GM18520 (cell line): ENCODE measurements around the gene TMEM205.
"Not testable (repeated sequence)": the region's sequence is repeated elsewhere in the genome, so short reads cannot be mapped to it uniquely, and the experiment has no call there.

Experiments
- ATAC-seq: cut with Tn5 transposase; IDR thresholded peaks from one replicate; pipeline ENCODE4 v1.9.1; 2021; ENCODE audit not compliant: unreplicated experiment

The TMEM205 gene

GRCh38 chr19:11373166-11373884 lies 27.3 kb upstream of the TMEM205 start:
- ATAC-seq: no peak

GRCh38 chr19:11370744-11371143 lies 24.7 kb upstream of the TMEM205 start:
- ATAC-seq: no peak

- ATAC-seq: no peak
Measured at GRCh38 chr19:11367528-11367927, 21.5 kb upstream of the TMEM205 start.

GRCh38 chr19:11365557-11366117 lies 19.6 kb upstream of the TMEM205 start:
- ATAC-seq: no peak

GRCh38 chr19:11364935-11365334 lies 18.9 kb upstream of the TMEM205 start:
- no peak for ATAC-seq

- ATAC-seq: no peak
Measured at GRCh38 chr19:11364296-11364904, 18.3 kb upstream of the TMEM205 start.

GRCh38 chr19:11363881-11364280 lies 17.8 kb upstream of the TMEM205 start:
- ATAC-seq: no peak

- no peak for ATAC-seq
Measured at GRCh38 chr19:11361771-11362731, 16.0 kb upstream of the TMEM205 start.

GRCh38 chr19:11361037-11361770 lies 15.1 kb upstream of the TMEM205 start:
- no peak for ATAC-seq

- no peak for ATAC-seq
Measured at GRCh38 chr19:11359421-11359820, 13.4 kb upstream of the TMEM205 start.

- no peak for ATAC-seq
Measured at GRCh38 chr19:11356676-11357550, 10.8 kb upstream of the TMEM205 start.

- no peak for ATAC-seq
Measured at GRCh38 chr19:11356074-11356397, 10.0 kb upstream of the TMEM205 start.

GRCh38 chr19:11355160-11356073 lies 9.3 kb upstream of the TMEM205 start, which contains the start of gene PLPPR2:
Gene PLPPR2 (plus strand): TSS chr19:11355432. CDS start chr19:11357674, 2,242 bp downstream.
- no peak for ATAC-seq

- ATAC-seq: not testable (repeated sequence)
Measured at GRCh38 chr19:11354102-11354501, 8.0 kb upstream of the TMEM205 start.

- ATAC-seq: no peak
Measured at GRCh38 chr19:11349171-11349570, 3.1 kb upstream of the TMEM205 start.

- no peak for ATAC-seq
Measured at GRCh38 chr19:11347546-11348039, 1.5 kb upstream of the TMEM205 start.

GRCh38 chr19:11345122-11345803 lies 805 bp downstream of the TMEM205 start:
- no peak for ATAC-seq

GRCh38 chr19:11342429-11342828 lies 3.6 kb downstream of the TMEM205 start:
- no peak for ATAC-seq
